Lower leg skin (tissue), 3 donors: ENCODE results near the gene STK4.

Experiments used
- POLR2A ChIP-seq, 2 donors: fragments of 450-650 bp; IDR thresholded peaks; one replicate each; pipeline ENCODE4 v1.6.1; 2016 to 2017; ENCODE audit warnings: antibody characterized with exemption in 2 of 2, mild to moderate bottlenecking in 1 of 2, moderate library complexity in 1 of 2
- TF ChIP-seq, protein P1 (sequence below), 3 donors: fragments of 450-650 bp; IDR thresholded peaks; one replicate each; pipeline ENCODE4 v1.5.1; 2016; ENCODE audit warnings: antibody characterized with exemption in 3 of 3, mild to moderate bottlenecking in 3 of 3, moderate library complexity in 2 of 3

- TF ChIP-seq, protein P1, sequence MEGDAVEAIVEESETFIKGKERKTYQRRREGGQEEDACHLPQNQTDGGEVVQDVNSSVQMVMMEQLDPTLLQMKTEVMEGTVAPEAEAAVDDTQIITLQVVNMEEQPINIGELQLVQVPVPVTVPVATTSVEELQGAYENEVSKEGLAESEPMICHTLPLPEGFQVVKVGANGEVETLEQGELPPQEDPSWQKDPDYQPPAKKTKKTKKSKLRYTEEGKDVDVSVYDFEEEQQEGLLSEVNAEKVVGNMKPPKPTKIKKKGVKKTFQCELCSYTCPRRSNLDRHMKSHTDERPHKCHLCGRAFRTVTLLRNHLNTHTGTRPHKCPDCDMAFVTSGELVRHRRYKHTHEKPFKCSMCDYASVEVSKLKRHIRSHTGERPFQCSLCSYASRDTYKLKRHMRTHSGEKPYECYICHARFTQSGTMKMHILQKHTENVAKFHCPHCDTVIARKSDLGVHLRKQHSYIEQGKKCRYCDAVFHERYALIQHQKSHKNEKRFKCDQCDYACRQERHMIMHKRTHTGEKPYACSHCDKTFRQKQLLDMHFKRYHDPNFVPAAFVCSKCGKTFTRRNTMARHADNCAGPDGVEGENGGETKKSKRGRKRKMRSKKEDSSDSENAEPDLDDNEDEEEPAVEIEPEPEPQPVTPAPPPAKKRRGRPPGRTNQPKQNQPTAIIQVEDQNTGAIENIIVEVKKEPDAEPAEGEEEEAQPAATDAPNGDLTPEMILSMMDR (IDR thresholded peaks at IDR 0.05): no peak
- no peak for TF ChIP-seq POLR2A (IDR thresholded peaks at IDR 0.05)
Measured at GRCh38 chr20:45055056-45055455, 88.7 kb downstream of the STK4 start.
